Stimulated activated CD8-positive, alpha-beta memory T cell treated with anti-CD3 and anti-CD28 coated beads, Interleukin-4, amount 100 ng/mL, for 1 hour (primary cell): ENCODE measurements around the gene ZFY.
"Not testable (repeated sequence)": the region's sequence is repeated elsewhere in the genome, so short reads cannot be mapped to it uniquely, and the experiment has no call there.

Experiments used
- DNase-seq, 2 donors: peaks; one replicate each; pipeline ENCODE4 v3.0.0-alpha.2; 2020; ENCODE audit warnings: low read depth in 2 of 2, low spot score in 1 of 2

Gene ZFY

GRCh38 chrY:2973110-2973751, 38.0 kb downstream of the ZFY start:
- no peak for DNase-seq

GRCh38 chrY:2979283-2979682, 44.1 kb downstream of the ZFY start:
- DNase-seq: no peak

GRCh38 chrY:2984491-2984890, 49.3 kb downstream of the ZFY start:
- no peak for DNase-seq

GRCh38 chrY:2987178-2987577, 52.0 kb downstream of the ZFY start:
- not testable (repeated sequence) for DNase-seq

GRCh38 chrY:2997369-2997768, 62.2 kb downstream of the ZFY start:
- not testable (repeated sequence) for DNase-seq

GRCh38 chrY:3002190-3002589, 67.0 kb downstream of the ZFY start:
- DNase-seq: no peak

GRCh38 chrY:3002680-3003515, 67.7 kb downstream of the ZFY start:
- no peak for DNase-seq

- DNase-seq: no peak
Observed at GRCh38 chrY:3003516-3003830, 68.3 kb downstream of the ZFY start.

- DNase-seq: no peak
Observed at GRCh38 chrY:3003846-3004245, 68.7 kb downstream of the ZFY start.

GRCh38 chrY:3006031-3006430, 70.8 kb downstream of the ZFY start:
- DNase-seq: not testable (repeated sequence)

GRCh38 chrY:3007967-3008366, 72.8 kb downstream of the ZFY start:
- DNase-seq: no peak

GRCh38 chrY:3012226-3012625, 77.0 kb downstream of the ZFY start:
- DNase-seq: no peak

- DNase-seq: no peak
Observed at GRCh38 chrY:3016594-3016993, 81.4 kb downstream of the ZFY start.

GRCh38 chrY:3018546-3018945, 83.4 kb downstream of the ZFY start:
- DNase-seq: no peak

GRCh38 chrY:3019584-3019983, 84.4 kb downstream of the ZFY start:
- no peak for DNase-seq

GRCh38 chrY:3021176-3021575, 86.0 kb downstream of the ZFY start:
- no peak for DNase-seq

GRCh38 chrY:3023606-3024005, 88.4 kb downstream of the ZFY start:
- no peak for DNase-seq

GRCh38 chrY:3025357-3025756, 90.2 kb downstream of the ZFY start:
- DNase-seq: no peak
